Omental fat pad (tissue), 4 donors: Measurements from ENCODE around the gene ZNF331. TPM values are rescaled to one million over a fixed set of nuclear protein-coding genes. Genes with fewer than 3 reads are reported as not detected.
"Not testable (repeated sequence)": the region's sequence is repeated elsewhere in the genome, so short reads cannot be mapped to it uniquely, and the experiment has no call there.

Experiments used
- ATAC-seq: fragments of 150-250 bp; one replicate; pipeline ENCODE4 v1.9.1; 2016; ENCODE audit warnings: mild to moderate bottlenecking, moderate library complexity; ENCODE audit not compliant: low FRiP score
- DNase-seq: peaks from one replicate; pipeline ENCODE4 v3.0.0-alpha.2; 2019; ENCODE audit warnings: low spot score
- total RNA-seq, 4 donors: library from RNA; depleted of rRNA; stranded (reverse); fragments of >200 nt; gene quantifications; one replicate each; pipeline ENCODE4 v1.1.0, GENCODE V29; 2016
- TF ChIP-seq, protein P1 (sequence below), 3 donors: fragments of 450-650 bp; IDR thresholded peaks; one replicate each; pipeline ENCODE4 v1.5.1; 2016 to 2017; ENCODE audit warnings: antibody characterized with exemption in 3 of 3, mild to moderate bottlenecking in 3 of 3, moderate library complexity in 2 of 3

ZNF331 gene
- total RNA-seq, result 100 to 1,000 TPM in 1 of 4 donors, 10 to 100 TPM in 3; 29.9 to 415 (median 55.0) TPM

DNA sequence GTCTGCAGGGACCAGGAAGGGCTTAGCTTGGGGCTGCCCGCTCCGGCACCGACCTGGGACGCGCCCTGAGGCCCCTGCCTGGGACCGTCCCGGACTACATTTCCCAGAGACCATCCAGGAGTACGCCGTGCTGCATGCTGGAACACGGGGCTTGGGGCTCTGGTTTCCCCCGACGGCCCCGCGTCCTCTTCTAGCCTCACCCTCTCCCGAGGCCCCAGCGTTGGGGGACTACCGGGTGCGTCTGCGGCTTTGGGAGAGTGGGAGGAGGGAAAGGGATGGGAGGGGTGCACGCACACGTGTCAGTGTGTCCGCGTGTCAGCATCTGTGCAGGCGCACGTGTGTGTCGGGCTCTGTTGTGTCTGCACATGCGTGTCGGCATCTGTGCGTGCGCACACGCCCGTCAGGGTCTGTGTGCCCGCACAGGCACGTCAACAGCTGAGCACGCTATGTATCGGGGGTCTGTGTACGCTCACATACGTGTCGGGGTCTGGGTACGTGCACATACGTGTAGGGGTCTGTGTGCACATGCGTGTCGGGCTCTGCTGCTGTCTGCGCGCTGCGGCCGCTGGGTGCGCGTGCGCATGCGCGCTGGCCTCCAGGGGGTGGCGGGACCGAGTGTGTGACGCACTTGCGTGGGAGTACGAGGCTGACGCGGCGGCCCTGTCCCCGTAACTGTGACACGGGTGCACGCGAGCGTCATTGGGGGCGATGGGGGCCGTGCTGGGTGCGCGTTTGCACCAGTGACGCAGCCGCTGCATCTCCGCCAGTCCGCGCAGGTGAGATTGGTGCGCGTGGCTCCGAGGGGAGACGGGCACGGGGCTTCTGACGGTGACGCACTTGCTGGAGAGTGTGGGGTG, at the start of gene ZNF331:
ZNF331 (plus strand) TSS at position 625 of the 857 bp plus-strand sequence. CDS start 31,232 bp downstream, outside the sequence.
- peak; percentile 62 for DNase-seq
- TF ChIP-seq, protein P1, sequence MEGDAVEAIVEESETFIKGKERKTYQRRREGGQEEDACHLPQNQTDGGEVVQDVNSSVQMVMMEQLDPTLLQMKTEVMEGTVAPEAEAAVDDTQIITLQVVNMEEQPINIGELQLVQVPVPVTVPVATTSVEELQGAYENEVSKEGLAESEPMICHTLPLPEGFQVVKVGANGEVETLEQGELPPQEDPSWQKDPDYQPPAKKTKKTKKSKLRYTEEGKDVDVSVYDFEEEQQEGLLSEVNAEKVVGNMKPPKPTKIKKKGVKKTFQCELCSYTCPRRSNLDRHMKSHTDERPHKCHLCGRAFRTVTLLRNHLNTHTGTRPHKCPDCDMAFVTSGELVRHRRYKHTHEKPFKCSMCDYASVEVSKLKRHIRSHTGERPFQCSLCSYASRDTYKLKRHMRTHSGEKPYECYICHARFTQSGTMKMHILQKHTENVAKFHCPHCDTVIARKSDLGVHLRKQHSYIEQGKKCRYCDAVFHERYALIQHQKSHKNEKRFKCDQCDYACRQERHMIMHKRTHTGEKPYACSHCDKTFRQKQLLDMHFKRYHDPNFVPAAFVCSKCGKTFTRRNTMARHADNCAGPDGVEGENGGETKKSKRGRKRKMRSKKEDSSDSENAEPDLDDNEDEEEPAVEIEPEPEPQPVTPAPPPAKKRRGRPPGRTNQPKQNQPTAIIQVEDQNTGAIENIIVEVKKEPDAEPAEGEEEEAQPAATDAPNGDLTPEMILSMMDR (IDR thresholded peaks at IDR 0.05), result no peak
- peak; percentile 85 for ATAC-seq

DNA sequence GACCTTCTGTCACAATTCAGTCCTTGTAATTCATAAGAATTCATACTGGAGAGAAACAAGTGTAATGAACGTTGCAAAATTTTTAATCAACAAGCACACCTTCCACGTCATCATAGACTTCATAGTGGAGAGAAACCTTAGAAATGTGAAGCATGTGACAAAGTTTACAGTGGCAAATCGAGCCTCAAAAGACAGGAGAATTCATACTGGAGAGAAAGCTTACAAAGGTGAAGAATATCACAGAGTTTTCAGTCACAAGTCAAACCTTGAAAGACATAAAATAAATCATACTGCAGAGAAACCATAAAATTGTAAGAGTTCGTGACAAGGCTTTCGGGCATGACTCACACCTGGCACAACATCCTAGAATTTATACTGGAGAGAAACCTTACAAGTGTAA, 45.8 kb upstream of the ZNF331 start:
- no peak for DNase-seq
- TF ChIP-seq, protein P1 (IDR thresholded peaks at IDR 0.05), result no peak

DNA sequence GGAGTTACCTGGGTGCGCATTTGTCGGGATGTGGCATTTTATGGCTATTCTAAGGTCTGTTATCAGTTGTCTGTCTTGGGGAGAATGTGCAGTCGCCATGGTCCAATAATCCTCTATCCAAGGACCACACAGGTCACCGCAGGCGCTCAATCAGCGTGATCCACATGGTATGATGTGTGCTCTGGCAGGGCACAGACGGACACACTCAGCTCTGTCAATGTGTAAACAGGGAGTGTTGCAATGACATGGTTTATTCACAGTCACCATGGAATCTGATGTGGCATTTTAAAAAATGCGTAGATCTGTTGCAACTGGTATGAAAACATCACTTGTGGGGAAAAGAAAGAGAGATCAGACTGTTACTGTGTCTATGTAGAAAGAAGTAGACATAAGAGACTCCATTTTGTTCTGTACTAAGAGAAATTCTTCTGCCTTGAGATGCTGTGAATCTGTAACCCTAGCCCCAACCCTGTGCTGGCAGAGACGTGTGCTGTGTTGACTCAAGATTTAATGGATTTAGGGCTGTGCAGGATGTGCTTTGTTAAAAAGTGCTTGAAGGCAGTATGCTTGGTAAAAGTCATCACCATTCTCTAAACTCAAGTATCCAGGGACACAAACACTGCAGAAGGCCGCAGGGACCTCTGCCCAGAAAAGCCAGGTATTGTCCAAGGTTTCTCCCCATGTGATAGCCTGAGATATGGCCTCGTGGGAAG, 40.5 kb upstream of the ZNF331 start:
- DNase-seq, ATAC-seq: not testable (repeated sequence)

More for the DNA sequence above, 45.8 kb upstream of the ZNF331 start:
- no peak for ATAC-seq

DNA sequence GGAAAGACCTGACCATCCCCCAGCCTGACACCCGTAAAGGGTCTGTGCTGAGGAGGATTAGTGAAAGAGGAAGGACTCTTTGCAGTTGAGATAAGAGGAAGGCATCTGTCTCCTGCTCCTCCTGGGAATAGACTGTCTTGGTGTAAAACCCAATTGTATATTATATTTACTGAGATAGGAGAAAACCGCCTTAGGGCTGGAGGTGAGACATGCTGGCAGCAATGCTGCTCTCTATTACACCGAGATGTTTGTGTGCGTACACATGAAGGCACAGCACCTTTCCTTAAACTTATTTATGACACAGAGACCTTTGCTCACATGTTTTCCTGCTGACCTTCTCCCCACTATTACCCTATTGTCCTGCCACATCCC, 39.9 kb upstream of the ZNF331 start:
- not testable (repeated sequence) for DNase-seq, ATAC-seq

DNA sequence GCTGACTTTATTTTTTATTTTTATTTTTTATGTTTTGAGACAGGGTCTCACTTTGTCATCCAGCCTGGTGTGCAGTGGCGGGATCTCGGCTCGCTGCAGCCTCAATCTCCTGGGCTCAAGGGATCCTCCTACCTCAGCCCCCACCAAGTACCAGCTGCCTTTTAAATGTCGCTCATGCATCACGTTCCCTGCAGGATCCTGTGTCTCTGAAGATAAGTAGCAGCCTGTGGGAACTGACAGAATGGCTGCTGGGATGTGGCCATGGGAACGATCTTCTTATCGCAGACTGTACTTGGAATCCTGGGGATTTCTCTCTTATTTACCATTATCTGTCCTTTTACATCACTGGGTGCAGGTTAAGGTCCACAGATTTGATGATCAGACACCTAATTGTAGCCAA, 34.8 kb upstream of the ZNF331 start:
- not testable (repeated sequence) for DNase-seq, ATAC-seq

DNA sequence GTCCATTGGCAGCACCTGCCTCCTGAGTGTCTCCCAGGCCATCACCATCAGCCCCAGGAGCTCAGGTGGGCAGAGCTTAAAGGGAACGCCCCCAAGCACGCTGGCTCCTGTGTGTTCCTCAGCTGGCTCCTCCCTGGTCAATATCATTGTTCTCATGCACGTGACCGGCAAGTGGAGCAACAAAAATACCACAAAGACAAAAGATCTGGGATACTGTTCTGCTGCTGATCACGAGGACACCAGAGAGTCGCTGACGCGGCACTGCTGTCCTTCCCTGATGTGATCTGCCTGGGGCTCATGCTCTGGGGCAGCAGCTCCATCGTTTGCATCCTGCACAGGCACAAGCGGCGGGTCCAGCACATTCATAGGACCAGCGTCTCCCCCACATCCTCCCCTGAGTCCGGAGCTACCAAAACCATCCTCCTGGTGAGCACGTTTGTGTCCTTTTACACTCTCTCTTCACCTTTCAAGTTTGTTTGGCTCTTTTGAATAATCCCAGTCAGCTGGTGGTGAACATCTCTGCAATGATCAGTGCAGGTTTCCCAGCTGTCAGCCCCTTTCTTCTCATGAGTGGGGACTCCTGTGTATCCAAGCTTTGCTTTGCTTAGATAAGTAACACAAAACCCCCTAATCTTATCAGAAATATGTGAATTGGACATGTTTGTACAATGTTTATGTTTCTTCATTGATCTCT, 34.1 kb upstream of the ZNF331 start:
- not testable (repeated sequence) for DNase-seq

DNA sequence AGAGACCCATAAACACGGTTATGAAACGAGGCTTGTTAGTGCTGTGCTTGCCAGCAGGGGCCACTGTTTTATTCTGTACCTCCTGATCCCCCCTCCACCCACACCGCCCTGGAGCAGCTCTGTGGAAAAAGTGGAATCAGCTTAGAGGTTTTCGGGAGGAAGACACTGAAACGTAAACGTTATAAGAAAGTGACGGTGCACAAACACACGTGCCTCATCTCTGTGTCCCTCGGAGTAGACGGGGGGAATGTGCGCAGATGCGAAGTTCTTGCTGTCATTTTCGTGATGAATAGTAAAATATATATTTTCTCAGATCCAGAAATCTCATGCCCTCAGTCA, 33.6 kb upstream of the ZNF331 start:
- peak; percentile 69 for ATAC-seq
- DNase-seq, result not testable (repeated sequence)

More for the DNA sequence above, 34.1 kb upstream of the ZNF331 start:
- ATAC-seq, result peak; percentile 37

DNA sequence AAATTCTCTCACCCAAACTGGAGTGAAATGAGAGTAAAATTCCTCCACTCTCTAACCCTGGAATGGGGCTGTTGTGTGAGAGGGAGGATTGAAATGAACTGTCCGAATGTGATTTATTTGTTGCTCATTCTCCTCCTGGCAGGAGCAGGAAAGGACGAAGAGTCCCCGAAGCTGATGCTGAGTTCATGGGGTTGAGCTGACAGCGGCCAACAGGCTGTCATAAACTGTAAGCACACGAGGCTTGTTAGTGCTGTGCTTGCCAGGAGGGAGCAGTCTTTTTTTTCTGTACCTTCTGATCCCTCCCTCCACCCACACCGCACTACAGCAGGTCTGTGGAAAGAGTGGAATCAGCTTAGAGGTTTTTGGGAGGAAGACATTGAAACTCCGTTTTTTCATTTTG, 33.1 kb upstream of the ZNF331 start:
- ATAC-seq (no peak), DNase-seq (no peak)

DNA sequence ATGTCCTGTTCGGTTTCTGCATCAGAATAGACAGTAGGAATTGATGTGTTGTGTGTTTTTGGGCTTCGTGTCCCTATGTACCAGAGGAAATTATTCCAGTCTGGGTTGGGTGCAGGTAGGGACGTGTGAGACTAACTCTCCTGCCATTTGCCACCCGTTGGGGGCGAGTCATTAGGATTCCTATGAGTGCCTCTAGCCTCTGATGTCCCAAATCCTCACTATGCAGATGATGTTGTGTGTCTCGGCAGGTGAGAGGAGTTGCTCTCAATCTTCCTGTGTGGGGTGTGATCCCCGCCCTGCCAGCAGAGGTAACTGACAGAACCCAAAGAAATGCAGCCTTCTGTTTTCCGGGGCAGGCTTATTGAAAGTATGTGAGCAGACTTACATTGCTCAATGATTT, 31.2 kb upstream of the ZNF331 start:
- ATAC-seq (no peak), DNase-seq (no peak)
- TF ChIP-seq, protein P1 (IDR thresholded peaks at IDR 0.05), result no peak

More for the DNA sequence above, 33.1 kb upstream of the ZNF331 start:
- TF ChIP-seq, protein P1 (IDR thresholded peaks at IDR 0.05), result no peak
